ENCODE measurements around the gene DVL1. TPM values are rescaled to one million over a fixed set of nuclear protein-coding genes. Genes with fewer than 3 reads are reported as not detected.

DVL1 gene
- polyA plus RNA-seq, 1 donor: 48.7 TPM

- no peak for DNase-seq (ENCODE audit: low read depth)
Measured at GRCh38 chr1:1356796-1357401, 7.7 kb upstream of the DVL1 start.

GRCh38 chr1:1356166-1356795 is 7.1 kb upstream of the DVL1 start:
- DNase-seq (ENCODE audit: low read depth): no peak

- no peak for DNase-seq (ENCODE audit: low read depth)
Measured at GRCh38 chr1:1355416-1355815, 6.2 kb upstream of the DVL1 start.

GRCh38 chr1:1354271-1355247 is 5.3 kb upstream of the DVL1 start:
- no peak for DNase-seq (ENCODE audit: low read depth)

- DNase-seq (ENCODE audit: low read depth): no peak
Measured at GRCh38 chr1:1353389-1354151, 4.4 kb upstream of the DVL1 start.

- DNase-seq (ENCODE audit: low read depth): no peak
Measured at GRCh38 chr1:1352786-1353388, 3.7 kb upstream of the DVL1 start.

- DNase-seq (ENCODE audit: low read depth): no peak
Measured at GRCh38 chr1:1351511-1352427, 2.6 kb upstream of the DVL1 start.

GRCh38 chr1:1348420-1349255 is 580 bp downstream of the DVL1 start:
- DNase-seq (ENCODE audit: low read depth): no peak

GRCh38 chr1:1347663-1348419 is 1.4 kb downstream of the DVL1 start:
- DNase-seq (ENCODE audit: low read depth): no peak

- no peak for DNase-seq (ENCODE audit: low read depth)
Measured at GRCh38 chr1:1347026-1347595, 2.1 kb downstream of the DVL1 start.

GRCh38 chr1:1346501-1346890 is 2.7 kb downstream of the DVL1 start:
- no peak for DNase-seq (ENCODE audit: low read depth)

- DNase-seq (ENCODE audit: low read depth): no peak
Measured at GRCh38 chr1:1345860-1346500, 3.2 kb downstream of the DVL1 start.

- no peak for DNase-seq (ENCODE audit: low read depth)
Measured at GRCh38 chr1:1345384-1345783, 3.8 kb downstream of the DVL1 start.

GRCh38 chr1:1344655-1345361 is 4.4 kb downstream of the DVL1 start:
- no peak for DNase-seq (ENCODE audit: low read depth)

- DNase-seq (ENCODE audit: low read depth): no peak
Measured at GRCh38 chr1:1343811-1344421, 5.3 kb downstream of the DVL1 start.

GRCh38 chr1:1342584-1343115 is 6.6 kb downstream of the DVL1 start:
- DNase-seq (ENCODE audit: low read depth): no peak

All from forelimb muscle (tissue), 1 donor.